Lower lobe of right lung (tissue), 2 donors: ENCODE results near the gene BHLHA15. TPM values are rescaled to one million over a fixed set of nuclear protein-coding genes. Genes with fewer than 3 reads are reported as not detected.

Source experiments
- ATAC-seq, 2 donors: fragments of 200-7000 bp; cut with Tn5 transposase; one replicate each; pipeline ENCODE4 v1.9.1; 2020 to 2022; ENCODE audit warnings: mild to moderate bottlenecking in 2 of 2, moderate library complexity in 2 of 2
- DNase-seq: peaks from one replicate; pipeline ENCODE4 v3.0.0-alpha.2; 2020
- H3K27ac ChIP-seq: fragments of 200-600 bp; one replicate; pipeline ENCODE4 v1.8.0; 2022
- H3K27me3 ChIP-seq: fragments of 200-600 bp; one replicate; pipeline ENCODE4 v1.8.0; 2022; ENCODE audit warnings: low read depth
- H3K36me3 ChIP-seq: fragments of 200-600 bp; one replicate; pipeline ENCODE4 v1.8.0; 2022; ENCODE audit warnings: mild to moderate bottlenecking
- H3K4me1 ChIP-seq: fragments of 200-600 bp; one replicate; pipeline ENCODE4 v1.8.0; 2022
- H3K4me3 ChIP-seq: fragments of 200-600 bp; one replicate; pipeline ENCODE4 v1.8.0; 2022; ENCODE audit warnings: mild to moderate bottlenecking
- H3K9me3 ChIP-seq: fragments of 200-600 bp; one replicate; pipeline ENCODE4 v1.8.0; 2022
- intact Hi-C: fragments of 100-400 bp; cut with DNase I; formaldehyde crosslinking; loops from one replicate; pipeline ENCODE4 v1.11.0; 2022
- total RNA-seq: library from RNA; stranded (reverse); fragmentation: NEBNext Ultra II Directional; extraction: Animal tissue kit (Norgen Biotek cat#: 25700); gene quantifications from one replicate; pipeline ENCODE4 v1.2.1, GENCODE V29; 2021
- TF ChIP-seq, protein P1 (sequence below): fragments of 200-600 bp; IDR thresholded peaks from one replicate; pipeline ENCODE4 v1.8.0; 2022; ENCODE audit warnings: antibody characterized with exemption, mild to moderate bottlenecking
- donor health status: DM: no; HTN: yes; CAD: no; lungs with severe emphysema.

Gene BHLHA15
- total RNA-seq, 1 donor from 2014 or later: 1.2 TPM

DNA sequence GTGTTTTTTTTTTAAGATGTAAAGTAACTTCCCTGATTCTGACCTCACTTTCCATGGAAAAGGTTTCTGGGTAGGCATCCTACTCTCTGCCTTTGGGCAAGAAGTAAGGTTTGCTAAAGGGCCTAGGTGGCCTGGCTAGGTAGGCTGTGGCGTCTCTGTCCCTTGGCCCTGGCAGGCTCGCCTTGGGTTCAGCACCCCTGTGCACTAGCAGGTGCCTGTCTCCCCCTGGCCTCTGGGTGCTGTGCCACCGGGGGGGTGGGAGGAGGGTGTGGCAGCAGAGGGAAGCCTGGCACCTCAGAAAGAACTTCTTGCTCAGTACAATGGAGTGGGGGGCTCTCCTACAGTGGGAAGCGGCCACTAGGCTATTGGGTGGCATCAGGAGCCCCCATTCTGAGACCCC is 26.8 kb downstream of the BHLHA15 start:
- no peak overlapping the region for H3K27ac ChIP-seq
- peaks cover 4% of the 10 kb centered on the region for H3K4me1 ChIP-seq
- H3K36me3 ChIP-seq: peaks cover 60% of the 10 kb centered on the region
- no peaks in the 10 kb centered on the region for H3K9me3 ChIP-seq
- TF ChIP-seq, protein P1, sequence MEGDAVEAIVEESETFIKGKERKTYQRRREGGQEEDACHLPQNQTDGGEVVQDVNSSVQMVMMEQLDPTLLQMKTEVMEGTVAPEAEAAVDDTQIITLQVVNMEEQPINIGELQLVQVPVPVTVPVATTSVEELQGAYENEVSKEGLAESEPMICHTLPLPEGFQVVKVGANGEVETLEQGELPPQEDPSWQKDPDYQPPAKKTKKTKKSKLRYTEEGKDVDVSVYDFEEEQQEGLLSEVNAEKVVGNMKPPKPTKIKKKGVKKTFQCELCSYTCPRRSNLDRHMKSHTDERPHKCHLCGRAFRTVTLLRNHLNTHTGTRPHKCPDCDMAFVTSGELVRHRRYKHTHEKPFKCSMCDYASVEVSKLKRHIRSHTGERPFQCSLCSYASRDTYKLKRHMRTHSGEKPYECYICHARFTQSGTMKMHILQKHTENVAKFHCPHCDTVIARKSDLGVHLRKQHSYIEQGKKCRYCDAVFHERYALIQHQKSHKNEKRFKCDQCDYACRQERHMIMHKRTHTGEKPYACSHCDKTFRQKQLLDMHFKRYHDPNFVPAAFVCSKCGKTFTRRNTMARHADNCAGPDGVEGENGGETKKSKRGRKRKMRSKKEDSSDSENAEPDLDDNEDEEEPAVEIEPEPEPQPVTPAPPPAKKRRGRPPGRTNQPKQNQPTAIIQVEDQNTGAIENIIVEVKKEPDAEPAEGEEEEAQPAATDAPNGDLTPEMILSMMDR: no peak
- H3K27me3 ChIP-seq: no peaks in the 10 kb centered on the region
- no peak overlapping the region for H3K4me3 ChIP-seq
- intact Hi-C loops: no loop called here
- no peak for DNase-seq
- ATAC-seq: no peak

DNA sequence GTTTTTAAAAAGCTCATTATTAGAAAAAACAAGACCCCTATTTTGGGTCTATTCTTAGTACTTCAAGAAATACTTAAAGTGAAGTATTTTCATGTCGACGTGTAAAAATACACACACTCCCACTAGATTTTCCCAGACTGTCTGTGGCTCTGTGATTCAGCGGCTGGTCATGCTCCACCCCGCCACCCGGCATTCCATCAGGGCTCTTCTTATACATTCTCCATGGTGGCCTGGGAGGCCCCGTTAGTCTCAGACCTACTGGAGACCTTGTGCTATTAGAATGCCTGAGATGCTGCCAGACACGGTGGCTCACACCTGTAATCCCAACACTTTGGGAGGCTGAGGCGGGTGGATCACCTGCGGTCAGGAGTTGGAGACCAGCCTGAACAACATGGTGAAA is 27.7 kb downstream of the BHLHA15 start:
- no peak overlapping the region for H3K27ac ChIP-seq
- intact Hi-C loops: no loop called here
- no peak for DNase-seq
- TF ChIP-seq, protein P1: no peak
- peaks cover 59% of the 10 kb centered on the region for H3K36me3 ChIP-seq
- H3K27me3 ChIP-seq: no peaks in the 10 kb centered on the region
- ATAC-seq: no peak
- H3K4me3 ChIP-seq: no peak overlapping the region
- H3K4me1 ChIP-seq: peaks cover 4% of the 10 kb centered on the region
- H3K9me3 ChIP-seq: no peaks in the 10 kb centered on the region

DNA sequence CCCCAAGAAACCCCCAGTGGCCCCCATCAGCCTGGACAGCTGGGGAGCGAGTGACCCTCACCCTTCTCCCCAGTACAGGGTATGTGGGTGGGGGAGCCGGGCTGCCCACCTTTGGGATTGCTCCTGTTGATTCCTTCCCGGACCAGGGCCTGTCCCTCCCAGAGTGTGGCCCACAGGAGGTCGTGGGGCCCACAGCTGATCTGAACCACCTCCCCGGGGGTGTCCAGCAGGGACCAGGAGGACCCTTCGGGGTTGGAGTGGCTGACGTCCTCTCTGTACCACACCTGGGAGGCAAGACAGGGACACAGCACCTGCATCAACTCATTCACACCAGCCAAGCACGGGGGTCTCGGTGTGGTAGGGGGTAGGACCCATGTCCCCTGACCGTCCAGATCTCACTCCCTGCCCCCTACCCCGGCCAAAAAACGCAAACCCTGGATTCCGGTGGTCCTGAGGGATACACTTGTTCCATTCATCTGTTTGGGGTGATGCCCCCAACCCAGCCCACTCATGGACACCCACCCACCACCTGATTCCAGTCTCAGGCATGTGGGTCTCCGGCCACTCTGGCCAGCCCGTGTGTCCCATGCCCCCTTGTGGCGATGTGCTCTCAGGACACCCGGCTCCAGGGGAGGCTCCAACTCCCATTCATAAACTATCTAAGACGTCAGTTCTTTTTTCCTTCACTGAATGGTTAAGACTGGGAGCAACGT is 29.9 kb downstream of the BHLHA15 start:
- H3K27ac ChIP-seq: no peak overlapping the region

DNA sequence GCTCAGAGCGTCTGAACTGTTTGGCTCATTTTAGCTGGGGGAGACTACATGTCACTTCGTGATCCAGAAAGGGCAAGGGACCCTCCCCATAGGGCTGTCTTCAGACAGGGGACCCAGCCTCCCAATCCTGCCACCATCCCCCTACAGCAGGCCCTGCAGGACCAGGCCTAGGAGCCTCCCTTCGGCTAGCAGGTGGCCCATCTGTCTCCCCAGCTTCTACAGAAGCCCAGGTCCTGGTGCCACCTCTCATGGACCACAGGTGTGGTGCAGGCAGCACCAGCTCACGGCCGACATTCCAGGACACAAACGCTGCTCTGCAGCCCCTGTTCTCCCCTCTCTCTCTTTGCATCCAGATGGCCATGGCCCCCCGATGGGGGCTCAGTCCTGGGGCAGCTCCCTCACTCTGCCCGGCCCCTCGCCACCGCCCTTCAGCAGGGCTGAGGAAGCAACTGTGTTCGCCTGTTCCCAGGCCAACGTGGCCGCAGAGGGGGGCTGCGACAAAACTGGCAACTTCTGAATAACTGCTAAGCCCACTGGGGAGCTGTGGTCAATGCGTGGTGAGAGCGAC is 30.5 kb downstream of the BHLHA15 start:
- intact Hi-C loops: no loop called here
- DNase-seq (no peak), ATAC-seq (peak in 1 of 2 donors; percentile 9)
- H3K9me3 ChIP-seq: no peaks in the 10 kb centered on the region
- peaks cover 56% of the 10 kb centered on the region for H3K36me3 ChIP-seq
- H3K27me3 ChIP-seq: no peaks in the 10 kb centered on the region
- peaks cover 14% of the 10 kb centered on the region for H3K4me1 ChIP-seq
- TF ChIP-seq, protein P1: no peak
- H3K4me3 ChIP-seq: no peak overlapping the region
- no peak overlapping the region for H3K27ac ChIP-seq

More for the DNA sequence above, 29.9 kb downstream of the BHLHA15 start:
- DNase-seq (no peak), ATAC-seq (peak; percentile 48 to 51)
- intact Hi-C loops: no loop called here
- Histone ChIP-seq H3K4me1 (peaks cover 8% of the 10 kb centered on the region), H3K27me3 (no peaks in the 10 kb centered on the region), H3K36me3 (peaks cover 62% of the 10 kb centered on the region), H3K9me3 (no peaks in the 10 kb centered on the region), H3K4me3 (no peak overlapping the region)
- TF ChIP-seq, protein P1: peak; percentile 78

DNA sequence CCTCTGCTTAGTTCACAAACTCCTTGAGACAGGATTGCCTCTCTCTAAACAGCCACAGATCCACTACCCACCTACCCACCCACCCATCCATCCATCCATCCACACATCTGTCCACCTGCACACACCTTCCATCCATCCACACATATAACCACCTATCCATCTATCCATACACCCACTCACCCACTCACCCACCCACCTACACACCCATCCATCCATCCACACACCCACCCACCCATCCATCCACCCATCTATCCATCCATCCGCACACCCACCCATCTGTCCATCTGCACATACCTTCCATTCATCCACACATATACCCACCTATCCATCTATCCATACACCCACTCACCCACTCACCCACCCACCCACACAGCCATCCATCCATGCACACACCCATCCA is 31.1 kb downstream of the BHLHA15 start:
- H3K27me3 ChIP-seq: no peaks in the 10 kb centered on the region
- no peaks in the 10 kb centered on the region for H3K9me3 ChIP-seq
- peaks cover 50% of the 10 kb centered on the region for H3K36me3 ChIP-seq
- H3K4me3 ChIP-seq: no peak overlapping the region
- TF ChIP-seq, protein P1: no peak
- intact Hi-C loops: no loop called here
- ATAC-seq (no peak), DNase-seq (no peak)
- peaks cover 19% of the 10 kb centered on the region for H3K4me1 ChIP-seq
- no peak overlapping the region for H3K27ac ChIP-seq
